AG04450 (cell line): Measurements from ENCODE around the gene TTC28. TPM values are rescaled to one million over a fixed set of nuclear protein-coding genes. Genes with fewer than 3 reads are reported as not detected.
"Not testable (repeated sequence)": the region's sequence is repeated elsewhere in the genome, so short reads cannot be mapped to it uniquely, and the experiment has no call there.

Experiments used
- CTCF ChIA-PET: fragments of 300-600, 350-600 bp; formaldehyde crosslinking; extraction: SDS; loops from one replicate; lab custom pipeline; 2022; ENCODE audit warnings: antibody characterized with exemption, inconsistent platforms; lab: Charles Lee
- POLR2A ChIA-PET: fragments of 350-600 bp; formaldehyde crosslinking; extraction: SDS; loops from one replicate; lab custom pipeline; 2021; ENCODE audit warnings: antibody characterized with exemption, inconsistent platforms; lab: Yijun Ruan, JAX
- DNase-seq: peaks from one replicate; pipeline ENCODE4 v3.0.0-alpha.2; 2011; ENCODE audit warnings: low read depth, low spot score
- H3K27ac ChIP-seq: one replicate; pipeline ENCODE4 v1.5.1; 2012; ENCODE audit warnings: low read depth, low read length, control low read depth
- H3K27me3 ChIP-seq: one replicate; pipeline ENCODE4 v1.6.0; 2012; ENCODE audit warnings: low read length; ENCODE audit not compliant: control insufficient read depth, insufficient read depth
- H3K4me3 ChIP-seq: 2 replicates; pipeline ENCODE4 v1.5.1; 2011; ENCODE audit warnings: mild to moderate bottlenecking, low read depth, low read length, control low read depth
- H3K9me3 ChIP-seq: 2 replicates; pipeline ENCODE4 v1.5.1; 2012; ENCODE audit warnings: low read length; ENCODE audit not compliant: control insufficient read depth, insufficient read depth
- polyA plus RNA-seq: library from polyadenylated mRNA; depleted of rRNA; stranded (reverse); fragments of >200 nt; gene quantifications from 2 replicates; pipeline ENCODE4 v1.2.3, GENCODE V29; 2011
- TF ChIP-seq, protein P1 (sequence below): IDR thresholded peaks from 2 replicates; pipeline ENCODE4 v1.5.1; 2011; ENCODE audit warnings: low read depth, low read length, control low read depth, inconsistent platforms

The TTC28 gene
- polyA plus RNA-seq, 1 experiment = 11.2 TPM

GRCh38 chr22:28670161-28670560 is 9.5 kb downstream of the TTC28 start:
- TF ChIP-seq, protein P1, sequence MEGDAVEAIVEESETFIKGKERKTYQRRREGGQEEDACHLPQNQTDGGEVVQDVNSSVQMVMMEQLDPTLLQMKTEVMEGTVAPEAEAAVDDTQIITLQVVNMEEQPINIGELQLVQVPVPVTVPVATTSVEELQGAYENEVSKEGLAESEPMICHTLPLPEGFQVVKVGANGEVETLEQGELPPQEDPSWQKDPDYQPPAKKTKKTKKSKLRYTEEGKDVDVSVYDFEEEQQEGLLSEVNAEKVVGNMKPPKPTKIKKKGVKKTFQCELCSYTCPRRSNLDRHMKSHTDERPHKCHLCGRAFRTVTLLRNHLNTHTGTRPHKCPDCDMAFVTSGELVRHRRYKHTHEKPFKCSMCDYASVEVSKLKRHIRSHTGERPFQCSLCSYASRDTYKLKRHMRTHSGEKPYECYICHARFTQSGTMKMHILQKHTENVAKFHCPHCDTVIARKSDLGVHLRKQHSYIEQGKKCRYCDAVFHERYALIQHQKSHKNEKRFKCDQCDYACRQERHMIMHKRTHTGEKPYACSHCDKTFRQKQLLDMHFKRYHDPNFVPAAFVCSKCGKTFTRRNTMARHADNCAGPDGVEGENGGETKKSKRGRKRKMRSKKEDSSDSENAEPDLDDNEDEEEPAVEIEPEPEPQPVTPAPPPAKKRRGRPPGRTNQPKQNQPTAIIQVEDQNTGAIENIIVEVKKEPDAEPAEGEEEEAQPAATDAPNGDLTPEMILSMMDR = no peak
- DNase-seq = no peak
- Histone ChIP-seq H3K27ac (no peak overlapping the region), H3K4me3 (no peak overlapping the region), H3K9me3 (peaks cover 7% of the 10 kb centered on the region; the same call in 1 of the 2 replicates), H3K27me3 (no peaks in the 10 kb centered on the region)
- ChIA-PET POLR2A (no interaction called here), CTCF (no interaction called here)

GRCh38 chr22:28669387-28669786 is 10.3 kb downstream of the TTC28 start:
- no peaks in the 10 kb centered on the region for H3K27me3 ChIP-seq
- TF ChIP-seq, protein P1 = no peak
- POLR2A ChIA-PET = no interaction called here
- H3K9me3 ChIP-seq = peaks cover 7% of the 10 kb centered on the region; the same call in 1 of the 2 replicates
- no peak overlapping the region for H3K4me3 ChIP-seq
- CTCF ChIA-PET = no interaction called here
- no peak overlapping the region for H3K27ac ChIP-seq
- DNase-seq = no peak

- H3K27ac ChIP-seq, POLR2A ChIA-PET, H3K4me3 ChIP-seq, DNase-seq, H3K9me3 ChIP-seq, CTCF ChIA-PET, H3K27me3 ChIP-seq: not testable (repeated sequence)
These were observed 16.1 kb downstream of the TTC28 start for GRCh38 chr22:28663569-28663942.

DNA sequence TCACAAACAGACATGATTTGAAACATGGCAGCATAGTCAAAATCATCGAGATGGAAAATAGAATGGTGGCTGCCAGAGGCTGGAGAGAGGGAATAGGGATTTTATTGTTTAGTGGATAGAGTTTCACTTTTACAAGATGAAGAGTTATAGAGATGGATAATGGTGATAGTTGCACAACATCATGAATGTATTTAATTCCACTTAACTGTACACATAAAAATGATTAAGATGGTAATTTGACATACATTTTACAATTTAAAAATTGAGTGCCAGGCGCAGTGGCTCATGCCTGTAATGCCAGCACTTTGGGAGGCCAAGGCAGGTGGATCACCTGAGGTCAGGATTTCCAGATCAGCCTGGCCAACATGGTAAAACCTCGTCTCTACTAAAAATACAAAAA is 21.2 kb downstream of the TTC28 start:
- H3K27ac ChIP-seq = no peak overlapping the region
- H3K9me3 ChIP-seq = no peaks in the 10 kb centered on the region; the same call in 1 of the 2 replicates
- ChIA-PET POLR2A (no interaction called here), CTCF (no interaction called here)
- H3K27me3 ChIP-seq = no peaks in the 10 kb centered on the region
- no peak overlapping the region for H3K4me3 ChIP-seq
- TF ChIP-seq, protein P1 = no peak
- no peak for DNase-seq

DNA sequence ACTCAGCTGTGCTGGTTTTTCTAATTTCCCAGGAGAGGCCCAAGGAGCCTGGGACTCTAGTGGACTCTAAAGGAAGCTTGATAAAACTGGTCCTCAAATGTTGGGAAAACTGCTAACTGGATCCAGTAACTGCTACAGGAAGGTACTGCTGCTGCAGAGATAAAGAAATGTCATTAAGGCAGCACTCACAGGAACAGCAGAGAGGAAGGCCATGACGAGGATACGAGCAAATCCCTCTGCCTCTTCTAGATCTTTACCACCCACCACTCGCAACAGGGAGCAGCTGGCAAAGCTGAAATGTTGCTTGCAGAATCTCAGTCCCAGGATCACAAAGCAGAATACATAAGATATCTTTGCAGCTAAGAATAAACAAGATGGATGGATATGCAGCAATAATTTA is 23.5 kb downstream of the TTC28 start:
- no peaks in the 10 kb centered on the region; the same call in 1 of the 2 replicates for H3K9me3 ChIP-seq
- POLR2A ChIA-PET = no interaction called here
- TF ChIP-seq, protein P1 = no peak
- CTCF ChIA-PET = no interaction called here
- no peak overlapping the region for H3K4me3 ChIP-seq
- H3K27ac ChIP-seq = no peak overlapping the region
- H3K27me3 ChIP-seq = no peaks in the 10 kb centered on the region
- no peak for DNase-seq

DNA sequence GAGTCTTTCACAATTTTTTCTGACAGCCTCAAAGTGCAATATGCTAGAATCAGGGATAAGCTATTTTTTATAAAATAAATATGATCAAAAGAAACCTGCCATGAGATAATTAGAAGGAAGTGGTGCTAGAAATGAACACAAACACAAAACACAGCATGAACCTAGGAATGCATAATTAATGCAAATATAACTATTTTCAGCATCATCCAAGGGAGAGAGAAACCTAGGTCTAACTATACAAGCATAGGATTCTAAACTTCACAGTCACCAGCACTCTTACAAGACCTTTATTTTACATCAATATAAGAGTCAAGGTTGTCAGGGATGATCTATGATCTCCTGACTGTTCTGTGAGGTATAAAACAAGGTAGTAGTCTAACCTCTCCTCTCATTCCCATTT is 29.2 kb downstream of the TTC28 start:
- Histone ChIP-seq H3K27me3 (no peaks in the 10 kb centered on the region), H3K27ac (no peak overlapping the region), H3K4me3 (no peak overlapping the region), H3K9me3 (no peaks in the 10 kb centered on the region; the same call in 1 of the 2 replicates)
- POLR2A ChIA-PET = no interaction called here
- TF ChIP-seq, protein P1 = no peak
- no peak for DNase-seq
- CTCF ChIA-PET = no interaction called here
